OCI-LY1 (cell line): ENCODE results near the gene SBK2.

Experiments
- EZH2 ChIP-seq: fragments of 200-600 bp; sonication (generic), shearing (Covaris generic); IDR thresholded peaks from 2 replicates; pipeline ENCODE4 v1.8.0; 2017; ENCODE audit warnings: borderline replicate concordance, mixed run types, mild to moderate bottlenecking, antibody characterized with exemption, low read length, moderate library complexity, mixed read lengths
- TF ChIP-seq, protein P1 (sequence below): fragments of 200-600 bp; sonication (generic), shearing (Covaris generic); IDR thresholded peaks from 2 replicates; pipeline ENCODE4 v1.5.1; 2017; ENCODE audit warnings: mild to moderate bottlenecking, antibody characterized with exemption, low read length, moderate library complexity, mixed read lengths

DNA sequence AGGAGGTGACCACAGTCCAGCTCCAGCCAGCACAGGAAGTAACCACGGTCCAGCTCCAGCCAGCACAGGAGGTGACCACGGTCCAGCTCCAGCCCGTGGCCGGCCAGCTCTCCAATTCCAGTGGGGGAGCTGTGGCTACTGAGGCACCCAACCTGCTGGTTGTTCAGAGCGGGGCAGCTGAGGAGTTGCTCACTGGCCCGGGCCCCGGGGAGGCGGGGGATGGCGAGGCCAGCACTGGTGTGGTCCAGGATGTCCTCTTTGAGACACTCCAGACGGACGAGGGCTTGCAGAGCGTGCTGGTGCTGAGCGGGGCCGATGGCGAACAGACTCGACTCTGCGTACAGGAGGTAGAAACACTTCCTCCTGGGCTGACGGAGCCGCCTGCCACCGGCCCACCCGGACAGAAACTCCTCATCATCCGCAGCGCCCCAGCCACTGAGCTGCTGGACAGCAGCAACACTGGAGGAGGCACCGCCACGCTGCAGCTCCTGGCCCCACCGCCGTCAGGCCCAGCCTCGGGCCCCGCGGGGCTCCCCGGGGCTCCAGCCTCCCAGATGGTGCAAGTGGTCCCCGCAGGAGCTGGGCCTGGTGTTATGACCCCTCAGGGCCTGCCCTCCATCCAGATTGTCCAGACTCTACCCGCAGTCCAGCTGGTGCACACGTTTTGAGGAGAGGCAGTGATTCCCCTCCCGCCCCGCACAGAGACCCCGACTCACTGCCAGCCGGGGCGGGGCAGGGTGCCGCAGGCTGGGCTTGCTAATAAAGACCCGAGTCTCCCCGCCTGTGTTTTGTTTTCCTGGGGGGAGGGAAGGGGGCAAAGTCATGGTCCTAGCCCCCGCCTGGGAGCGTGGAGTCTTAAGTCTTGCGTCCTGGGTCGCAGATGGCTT, 53.0 kb downstream of the SBK2 start:
- TF ChIP-seq, protein P1, sequence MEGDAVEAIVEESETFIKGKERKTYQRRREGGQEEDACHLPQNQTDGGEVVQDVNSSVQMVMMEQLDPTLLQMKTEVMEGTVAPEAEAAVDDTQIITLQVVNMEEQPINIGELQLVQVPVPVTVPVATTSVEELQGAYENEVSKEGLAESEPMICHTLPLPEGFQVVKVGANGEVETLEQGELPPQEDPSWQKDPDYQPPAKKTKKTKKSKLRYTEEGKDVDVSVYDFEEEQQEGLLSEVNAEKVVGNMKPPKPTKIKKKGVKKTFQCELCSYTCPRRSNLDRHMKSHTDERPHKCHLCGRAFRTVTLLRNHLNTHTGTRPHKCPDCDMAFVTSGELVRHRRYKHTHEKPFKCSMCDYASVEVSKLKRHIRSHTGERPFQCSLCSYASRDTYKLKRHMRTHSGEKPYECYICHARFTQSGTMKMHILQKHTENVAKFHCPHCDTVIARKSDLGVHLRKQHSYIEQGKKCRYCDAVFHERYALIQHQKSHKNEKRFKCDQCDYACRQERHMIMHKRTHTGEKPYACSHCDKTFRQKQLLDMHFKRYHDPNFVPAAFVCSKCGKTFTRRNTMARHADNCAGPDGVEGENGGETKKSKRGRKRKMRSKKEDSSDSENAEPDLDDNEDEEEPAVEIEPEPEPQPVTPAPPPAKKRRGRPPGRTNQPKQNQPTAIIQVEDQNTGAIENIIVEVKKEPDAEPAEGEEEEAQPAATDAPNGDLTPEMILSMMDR, result no peak
- TF ChIP-seq EZH2, result no peak
